GM13976 (cell line): Measurements from ENCODE around the gene CD2.

Experiments
- DNase-seq: peaks from one replicate; pipeline ENCODE4 v3.0.0; 2012; ENCODE audit warnings: low spot score
- in situ Hi-C: fragments of 300-500 bp; cut with MboI; formaldehyde crosslinking; loops from one replicate; pipeline ENCODE4 v1.12.0; 2022; ENCODE audit warnings: low sequenced_read_pairs, mixed read lengths, inconsistent platforms; ENCODE audit not compliant: unreplicated experiment
- TF ChIP-seq, protein P1 (sequence below): IDR thresholded peaks from 2 replicates; pipeline ENCODE4 v1.5.1; 2012; ENCODE audit warnings: borderline replicate concordance, mild to moderate bottlenecking; ENCODE audit not compliant: insufficient read depth; ENCODE audit errors: extremely low read depth, missing control alignments, control extremely low read depth

The CD2 gene

DNA sequence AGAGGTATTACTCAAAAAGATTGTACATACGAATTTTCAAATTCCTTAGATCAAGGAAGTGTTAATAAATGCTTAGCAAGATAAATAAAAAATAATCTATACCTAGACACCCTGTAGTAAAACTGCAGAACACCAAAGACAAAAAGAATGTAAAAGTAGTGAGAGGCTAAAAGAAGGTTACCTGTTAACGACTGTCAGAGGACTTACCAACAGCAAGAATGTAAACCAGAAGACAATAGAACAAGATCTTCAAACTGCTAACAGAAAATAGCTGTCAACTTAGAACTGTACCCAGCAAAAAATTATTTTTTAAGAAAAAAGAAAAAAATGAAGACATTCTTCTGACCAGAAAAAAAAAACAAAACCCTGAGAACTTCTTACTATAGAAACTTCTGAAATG lies 51.2 kb downstream of the CD2 start:
- in situ Hi-C loops: no loop called here
- DNase-seq: no peak
- TF ChIP-seq, protein P1, sequence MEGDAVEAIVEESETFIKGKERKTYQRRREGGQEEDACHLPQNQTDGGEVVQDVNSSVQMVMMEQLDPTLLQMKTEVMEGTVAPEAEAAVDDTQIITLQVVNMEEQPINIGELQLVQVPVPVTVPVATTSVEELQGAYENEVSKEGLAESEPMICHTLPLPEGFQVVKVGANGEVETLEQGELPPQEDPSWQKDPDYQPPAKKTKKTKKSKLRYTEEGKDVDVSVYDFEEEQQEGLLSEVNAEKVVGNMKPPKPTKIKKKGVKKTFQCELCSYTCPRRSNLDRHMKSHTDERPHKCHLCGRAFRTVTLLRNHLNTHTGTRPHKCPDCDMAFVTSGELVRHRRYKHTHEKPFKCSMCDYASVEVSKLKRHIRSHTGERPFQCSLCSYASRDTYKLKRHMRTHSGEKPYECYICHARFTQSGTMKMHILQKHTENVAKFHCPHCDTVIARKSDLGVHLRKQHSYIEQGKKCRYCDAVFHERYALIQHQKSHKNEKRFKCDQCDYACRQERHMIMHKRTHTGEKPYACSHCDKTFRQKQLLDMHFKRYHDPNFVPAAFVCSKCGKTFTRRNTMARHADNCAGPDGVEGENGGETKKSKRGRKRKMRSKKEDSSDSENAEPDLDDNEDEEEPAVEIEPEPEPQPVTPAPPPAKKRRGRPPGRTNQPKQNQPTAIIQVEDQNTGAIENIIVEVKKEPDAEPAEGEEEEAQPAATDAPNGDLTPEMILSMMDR: no peak

DNA sequence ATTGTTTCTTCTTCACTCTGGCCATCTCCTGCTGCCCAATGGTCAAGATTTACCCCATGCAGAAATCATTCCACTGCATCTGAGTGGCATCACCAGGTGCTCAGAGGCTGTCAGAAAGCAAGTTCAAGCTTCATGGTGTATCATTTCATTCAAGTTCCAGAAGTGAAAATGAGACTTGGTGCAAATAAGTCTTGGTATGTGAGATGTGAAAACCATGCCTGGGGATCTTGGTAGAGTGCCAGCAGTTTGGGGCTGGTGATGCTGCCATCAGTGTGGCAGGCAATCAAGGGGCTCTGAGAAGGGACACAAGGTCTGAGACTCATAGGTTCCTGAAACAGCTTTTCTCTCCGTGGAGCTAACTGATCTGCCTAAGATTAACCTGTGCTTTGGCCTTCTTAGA lies 52.0 kb downstream of the CD2 start:
- in situ Hi-C loops: no loop called here
- DNase-seq: no peak
- TF ChIP-seq, protein P1: no peak

DNA sequence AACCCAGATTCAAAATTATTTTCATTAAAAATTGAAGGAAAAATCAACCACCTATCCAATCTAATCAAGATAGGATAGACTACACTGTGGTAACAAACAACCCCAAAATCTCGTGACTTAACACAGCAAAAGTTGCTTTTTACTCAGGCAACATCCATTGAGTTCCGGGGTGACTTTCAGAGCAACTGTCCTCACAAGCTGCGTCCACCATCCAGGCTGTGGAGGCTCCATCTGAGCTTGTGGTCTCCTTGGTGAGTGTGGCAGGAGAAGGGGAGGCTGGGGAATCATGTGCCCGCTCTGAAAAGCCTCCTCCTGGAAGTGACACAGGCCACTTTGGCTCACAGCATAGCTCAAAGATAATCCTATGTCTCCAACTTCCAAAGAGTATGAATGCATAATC lies 52.4 kb downstream of the CD2 start:
- in situ Hi-C loops: no loop called here
- no peak for DNase-seq
- TF ChIP-seq, protein P1: no peak

DNA sequence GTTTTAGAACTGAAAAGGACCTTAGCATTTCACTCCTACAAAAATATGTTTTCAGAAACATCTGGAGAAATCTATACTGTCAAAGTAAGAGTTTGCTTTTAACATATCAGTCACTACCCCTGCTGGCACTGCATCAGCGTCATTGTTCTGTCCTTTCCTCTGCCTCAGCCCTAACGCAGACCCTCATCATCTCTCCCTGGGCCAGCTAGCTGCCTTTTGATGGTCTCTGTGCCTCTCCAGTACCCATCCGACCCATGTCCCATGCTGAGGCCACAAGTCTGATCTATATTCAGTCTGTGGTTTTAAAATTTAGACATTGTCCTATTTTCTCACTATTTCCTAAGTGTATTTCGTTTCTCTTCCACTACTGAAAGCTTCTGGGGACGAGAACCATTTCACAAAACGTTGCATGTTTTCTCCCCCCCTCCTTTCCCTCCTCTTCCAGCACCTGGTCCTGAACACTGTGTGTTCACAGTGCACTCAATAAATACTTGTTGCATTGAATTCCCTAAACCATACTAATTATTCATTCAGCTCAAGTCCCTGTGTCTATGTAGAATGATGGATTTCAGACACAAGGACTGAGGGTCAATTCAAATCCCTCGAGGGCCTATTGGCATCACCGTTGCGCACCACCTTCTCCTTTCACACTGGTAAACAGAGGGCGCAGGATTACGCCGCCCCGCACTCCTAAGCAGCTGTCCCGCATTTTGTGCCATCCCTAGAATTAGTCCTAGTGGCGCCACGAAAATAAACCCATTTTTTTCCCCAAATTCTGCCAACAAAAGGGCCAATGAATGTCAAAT lies 53.4 kb downstream of the CD2 start:
- TF ChIP-seq, protein P1: no peak
- DNase-seq: no peak
- in situ Hi-C loops: no loop called here

DNA sequence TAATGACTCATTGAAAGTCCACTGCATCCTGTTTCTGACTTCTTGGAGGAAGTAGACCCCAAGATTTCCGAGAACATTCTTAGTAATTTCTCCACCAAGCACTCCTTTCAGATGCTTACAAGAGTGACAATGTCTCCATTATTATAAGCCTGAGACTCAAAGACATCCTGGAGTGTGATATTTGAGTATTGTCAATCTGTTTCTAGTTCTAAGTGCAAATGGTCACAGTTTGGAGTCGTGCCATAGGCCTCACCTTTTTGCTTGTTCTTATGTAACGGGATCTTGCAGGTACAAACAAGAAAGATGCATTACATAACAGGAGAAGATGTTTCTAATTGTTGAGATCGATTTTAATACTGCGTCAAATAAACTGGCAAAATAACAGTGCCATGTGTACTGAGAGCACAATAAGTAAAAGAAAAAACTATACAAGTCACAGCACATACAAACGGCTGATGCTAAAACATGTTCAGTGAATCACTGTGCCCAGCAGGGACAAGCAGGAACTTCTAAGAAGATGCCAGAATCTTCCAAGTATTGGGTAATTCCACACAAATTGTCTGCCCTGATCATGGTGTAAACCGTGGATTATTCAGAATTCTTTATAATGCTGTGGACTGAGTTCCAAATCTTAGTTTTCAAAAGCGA lies 54.1 kb downstream of the CD2 start:
- TF ChIP-seq, protein P1: no peak
- no peak for DNase-seq
- in situ Hi-C loops: no loop called here

DNA sequence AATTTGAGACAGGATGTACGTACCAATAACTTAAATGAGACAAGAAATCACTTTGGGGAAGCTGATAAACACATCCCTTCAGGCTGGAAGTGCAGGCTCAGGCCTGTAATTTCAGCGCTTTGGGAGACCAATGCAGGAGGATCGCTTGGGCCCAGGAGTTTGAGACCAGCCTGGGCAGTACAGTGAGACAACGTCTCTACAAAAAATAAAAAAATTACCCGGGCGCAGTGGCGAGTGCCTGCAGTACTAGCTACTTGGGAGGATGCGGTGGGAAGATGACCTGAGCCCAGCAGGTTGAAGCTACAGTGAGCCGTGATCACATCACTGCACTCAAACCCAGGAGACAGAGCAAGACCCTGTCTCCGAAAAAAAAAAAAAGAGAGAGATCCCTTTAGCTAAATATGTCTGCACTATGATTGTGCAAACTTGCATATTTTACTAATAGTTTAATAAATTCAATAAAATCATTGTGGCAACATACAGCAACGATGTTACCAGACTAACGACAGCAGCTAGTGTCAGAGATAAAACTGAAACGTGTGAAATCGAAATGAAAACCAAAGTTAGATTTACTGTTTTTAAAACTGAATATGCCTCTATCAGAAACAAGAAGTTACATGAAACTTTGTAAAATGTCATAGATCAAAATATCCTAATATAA lies 54.7 kb downstream of the CD2 start:
- no peak for DNase-seq
- in situ Hi-C loops: no loop called here
- TF ChIP-seq, protein P1: no peak
